HCT116 (cell line): Measurements from ENCODE around the gene SNAP47. TPM values are rescaled to one million over a fixed set of nuclear protein-coding genes. Genes with fewer than 3 reads are reported as not detected.

ENCODE experiments used
- ATAC-seq: fragments of 200-7000 bp; cut with Tn5 transposase; 2 replicates; pipeline ENCODE4 v1.9.1; 2020; ENCODE audit warnings: mild to moderate bottlenecking, moderate library complexity
- BruUV-seq: library from RNA; stranded (reverse); fragments of 400-500 nt; replicated peaks from 2 replicates; lab custom pipeline; 2021; lab: Mats Ljungman, UMichigan
- CTCF ChIA-PET: fragments of 300-600 bp; sonication (Branson Sonifier 250); formaldehyde crosslinking; loops from one replicate; lab custom pipeline; 2021; ENCODE audit warnings: antibody characterized with exemption; lab: Charles Lee
- POLR2A ChIA-PET: fragments of 300-600, 350-600 bp; sonication (Branson Sonifier 250); formaldehyde crosslinking; loops from one replicate; lab custom pipeline; 2021; ENCODE audit warnings: antibody characterized with exemption; lab: Charles Lee
- RAD21 ChIA-PET, 2 experiments: fragments of 300-600 bp; sonication (Branson Sonifier 250); formaldehyde crosslinking; loops; one replicate each; lab custom pipeline; 2023; ENCODE audit warnings: low total read pairs in 2 of 2; ENCODE audit not compliant: uncharacterized antibody in 2 of 2, unreplicated experiment in 2 of 2, low non-redundant PET in 1 of 2; lab: Charles Lee
- DNase-seq: peaks from one replicate; pipeline ENCODE4 v3.0.0-alpha.2; 2010; ENCODE audit warnings: low read depth, low spot score
- H2AFZ ChIP-seq: fragments of 200-600 bp; shearing (Covaris generic), sonication (generic); 2 replicates; pipeline ENCODE4 v1.6.1; 2017; ENCODE audit warnings: low read depth, mixed run types, mixed read lengths, antibody characterized with exemption, low read length; ENCODE audit not compliant: poor library complexity, severe bottlenecking
- H3K27ac ChIP-seq: 2 replicates; pipeline ENCODE4 v1.5.1; 2012; ENCODE audit warnings: low read depth, low read length
- H3K27me3 ChIP-seq: fragments of 200-600 bp; sonication (generic); 2 replicates; pipeline ENCODE4 v1.6.1; 2016; ENCODE audit warnings: mixed run types, low read length, mixed read lengths; ENCODE audit not compliant: insufficient read depth
- H3K36me3 ChIP-seq, 2 experiments: fragments of 200-500 bp in 1 of 2; fragments of 200-600 bp in 1 of 2; sonication (Bioruptor generic) in 1 of 2; sonication (generic) in 1 of 2; 2 replicates each; pipeline versions ENCODE4 v1.5.1 to v1.6.1; 2014 to 2016; ENCODE audit warnings: low read length in 2 of 2, inconsistent platforms in 1 of 2, mixed read lengths in 1 of 2, mixed run types in 1 of 2; ENCODE audit not compliant: insufficient read depth in 2 of 2, control insufficient read depth in 1 of 2
- H3K4me1 ChIP-seq, 2 experiments: fragments of 200-600 bp in 1 of 2; sonication (generic) in 1 of 2; 2 replicates each; pipeline versions ENCODE4 v1.5.1 to v1.6.1; 2012 to 2017; ENCODE audit warnings: low read length in 2 of 2, inconsistent platforms in 1 of 2, mild to moderate bottlenecking in 1 of 2, mixed read lengths in 1 of 2, mixed run types in 1 of 2, moderate library complexity in 1 of 2; ENCODE audit not compliant: insufficient read depth in 2 of 2, control insufficient read depth in 1 of 2
- H3K4me2 ChIP-seq: fragments of 200-600 bp; sonication (generic); 2 replicates; pipeline ENCODE4 v1.6.1; 2017; ENCODE audit warnings: mixed run types, low read length, mixed read lengths
- H3K4me3 ChIP-seq, 2 experiments: fragments of 200-600 bp in 1 of 2; sonication (generic) in 1 of 2; replicated peaks in 1 of 2; 2 replicates each; pipeline ENCODE4 v1.5.1; 2011 to 2016; ENCODE audit warnings: low read length in 2 of 2, control low read depth in 1 of 2, low read depth in 1 of 2, mild to moderate bottlenecking in 1 of 2, mixed read lengths in 1 of 2, mixed run types in 1 of 2
- H3K79me2 ChIP-seq: fragments of 200-600 bp; sonication (generic); 2 replicates; pipeline ENCODE4 v1.6.1; 2017; ENCODE audit warnings: mild to moderate bottlenecking, mixed run types, low read length, moderate library complexity, mixed read lengths; ENCODE audit not compliant: insufficient read depth
- H3K9ac ChIP-seq: fragments of 200-600 bp; sonication (generic); 2 replicates; pipeline ENCODE4 v1.6.1; 2016; ENCODE audit warnings: low read length, mixed read lengths
- H3K9me2 ChIP-seq: fragments of 200-600 bp; sonication (generic), shearing (Covaris generic); 2 replicates; pipeline ENCODE4 v1.6.1; 2017; ENCODE audit warnings: mixed run types, mild to moderate bottlenecking, moderate library complexity; ENCODE audit not compliant: insufficient read depth
- H3K9me3 ChIP-seq, 2 experiments: fragments of 200-500 bp in 1 of 2; fragments of 200-600 bp in 1 of 2; sonication (Bioruptor generic) in 1 of 2; sonication (generic) in 1 of 2; 2 replicates each; pipeline ENCODE4 v1.6.1; 2014 to 2017; ENCODE audit warnings: low read length in 2 of 2, mixed read lengths in 2 of 2, inconsistent platforms in 1 of 2, low read depth in 1 of 2, mild to moderate bottlenecking in 1 of 2, mixed run types in 1 of 2, moderate library complexity in 1 of 2; ENCODE audit not compliant: control insufficient read depth in 1 of 2, insufficient read depth in 1 of 2
- H4K20me1 ChIP-seq: fragments of 200-600 bp; sonication (generic), shearing (Covaris generic); 2 replicates; pipeline ENCODE4 v1.6.1; 2017; ENCODE audit warnings: mixed run types, mild to moderate bottlenecking, moderate library complexity; ENCODE audit not compliant: insufficient read depth
- CBX3 ChIP-seq: IDR thresholded peaks from 2 replicates; pipeline ENCODE4 v1.6.1; 2012; ENCODE audit warnings: low read depth
- EGR1 ChIP-seq: IDR thresholded peaks from 2 replicates; pipeline ENCODE4 v1.6.1; 2012; ENCODE audit warnings: low read depth
- JUND ChIP-seq: IDR thresholded peaks from 2 replicates; pipeline ENCODE4 v1.6.1; 2012
- RAD21 ChIP-seq: IDR thresholded peaks from 2 replicates; pipeline ENCODE4 v1.6.1; 2012; ENCODE audit warnings: low read depth, mild to moderate bottlenecking
- SP1 ChIP-seq: IDR thresholded peaks from 2 replicates; pipeline ENCODE4 v1.6.1; 2012; ENCODE audit warnings: low read depth
- TCF7L2 ChIP-seq: IDR thresholded peaks from 2 replicates; pipeline ENCODE4 v1.7.0; 2011; ENCODE audit warnings: borderline replicate concordance, inconsistent platforms; ENCODE audit not compliant: insufficient read depth, insufficient read length; ENCODE audit errors: extremely low read depth
- YY1 ChIP-seq: IDR thresholded peaks from 2 replicates; pipeline ENCODE4 v1.6.1; 2011; ENCODE audit warnings: low read length, low read depth, moderate library complexity, mild to moderate bottlenecking; ENCODE audit not compliant: insufficient replicate concordance; ENCODE audit errors: extremely low read depth
- ZNF274 ChIP-seq: fragments of 200-500 bp; sonication (Bioruptor generic); IDR thresholded peaks from 2 replicates; pipeline ENCODE4 v1.6.1; 2014; ENCODE audit warnings: mild to moderate bottlenecking, low read depth, low read length, inconsistent platforms
- intact Hi-C: fragments of 100-400 bp; cut with micrococcal nuclease; formaldehyde crosslinking; loops from 2 replicates; pipeline ENCODE4 v1.10.0; 2022
- total RNA-seq: library from RNA; stranded (reverse); gene quantifications from one replicate; pipeline ENCODE4 v1.2.1, GENCODE V29; 2021; ENCODE audit not compliant: unreplicated experiment
- TF ChIP-seq, protein P1 (sequence below): IDR thresholded peaks from 2 replicates; pipeline ENCODE4 v1.6.1; 2012; ENCODE audit warnings: low read depth

SNAP47 gene
- total RNA-seq, 1 experiment from 2014 or later: 37.9 TPM

DNA sequence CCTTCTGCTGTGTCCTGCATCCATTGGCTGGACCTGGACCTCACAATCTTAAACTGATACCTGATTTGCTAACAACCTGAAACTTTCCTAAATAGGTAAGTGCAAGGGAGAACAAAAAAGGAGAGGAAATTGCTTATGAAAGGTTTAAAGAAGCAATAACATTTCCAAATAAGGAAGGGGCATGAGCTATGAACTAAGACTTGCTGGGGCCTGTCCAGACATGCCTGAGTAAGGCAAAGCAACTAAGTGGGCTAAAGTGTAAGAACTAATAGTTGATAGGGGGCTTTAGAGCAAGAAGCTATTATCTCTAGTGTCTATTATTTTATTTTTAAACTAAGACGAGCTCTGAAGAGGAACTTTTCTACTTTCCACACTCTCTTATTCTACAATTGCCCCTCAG is 11.8 kb upstream of the SNAP47 start:
- Histone ChIP-seq H2AFZ (no peak overlapping the region), H3K27me3 (no peaks in the 10 kb centered on the region), H3K9me3 (peaks cover 12% of the 10 kb centered on the region in 2 experiments; a peak in 2 of 4 replicates), H4K20me1 (no peaks in the 10 kb centered on the region), H3K4me2 (no peak overlapping the region), H3K27ac (no peak overlapping the region), H3K4me1 (peaks cover 8 to 12% of the 10 kb centered on the region in 2 experiments), H3K79me2 (no peaks in the 10 kb centered on the region), H3K9ac (no peak overlapping the region), H3K36me3 (no peaks in the 10 kb centered on the region), H3K9me2 (no peaks in the 10 kb centered on the region), H3K4me3 (no peak overlapping the region)
- ATAC-seq: no peak
- DNase-seq: no peak
- ChIA-PET CTCF (no interaction called here), RAD21 (no interaction called here), POLR2A (no interaction called here)
- no TSS peak for BruUV-seq
- intact Hi-C loops: no loop called here
- TF ChIP-seq, protein P1, sequence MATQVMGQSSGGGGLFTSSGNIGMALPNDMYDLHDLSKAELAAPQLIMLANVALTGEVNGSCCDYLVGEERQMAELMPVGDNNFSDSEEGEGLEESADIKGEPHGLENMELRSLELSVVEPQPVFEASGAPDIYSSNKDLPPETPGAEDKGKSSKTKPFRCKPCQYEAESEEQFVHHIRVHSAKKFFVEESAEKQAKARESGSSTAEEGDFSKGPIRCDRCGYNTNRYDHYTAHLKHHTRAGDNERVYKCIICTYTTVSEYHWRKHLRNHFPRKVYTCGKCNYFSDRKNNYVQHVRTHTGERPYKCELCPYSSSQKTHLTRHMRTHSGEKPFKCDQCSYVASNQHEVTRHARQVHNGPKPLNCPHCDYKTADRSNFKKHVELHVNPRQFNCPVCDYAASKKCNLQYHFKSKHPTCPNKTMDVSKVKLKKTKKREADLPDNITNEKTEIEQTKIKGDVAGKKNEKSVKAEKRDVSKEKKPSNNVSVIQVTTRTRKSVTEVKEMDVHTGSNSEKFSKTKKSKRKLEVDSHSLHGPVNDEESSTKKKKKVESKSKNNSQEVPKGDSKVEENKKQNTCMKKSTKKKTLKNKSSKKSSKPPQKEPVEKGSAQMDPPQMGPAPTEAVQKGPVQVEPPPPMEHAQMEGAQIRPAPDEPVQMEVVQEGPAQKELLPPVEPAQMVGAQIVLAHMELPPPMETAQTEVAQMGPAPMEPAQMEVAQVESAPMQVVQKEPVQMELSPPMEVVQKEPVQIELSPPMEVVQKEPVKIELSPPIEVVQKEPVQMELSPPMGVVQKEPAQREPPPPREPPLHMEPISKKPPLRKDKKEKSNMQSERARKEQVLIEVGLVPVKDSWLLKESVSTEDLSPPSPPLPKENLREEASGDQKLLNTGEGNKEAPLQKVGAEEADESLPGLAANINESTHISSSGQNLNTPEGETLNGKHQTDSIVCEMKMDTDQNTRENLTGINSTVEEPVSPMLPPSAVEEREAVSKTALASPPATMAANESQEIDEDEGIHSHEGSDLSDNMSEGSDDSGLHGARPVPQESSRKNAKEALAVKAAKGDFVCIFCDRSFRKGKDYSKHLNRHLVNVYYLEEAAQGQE: no peak
- no peak for TF ChIP-seq JUND
- TF ChIP-seq EGR1: no peak
- no peak for TF ChIP-seq ZNF274
- TF ChIP-seq SP1: no peak
- no peak for TF ChIP-seq YY1
- no peak for TF ChIP-seq RAD21
- TF ChIP-seq TCF7L2: no peak
- no peak for TF ChIP-seq CBX3
